Neural cell (in vitro differentiated cells): ENCODE measurements around the gene KASH5. TPM values are rescaled to one million over a fixed set of nuclear protein-coding genes. Genes with fewer than 3 reads are reported as not detected.
"Not testable (repeated sequence)": the region's sequence is repeated elsewhere in the genome, so short reads cannot be mapped to it uniquely, and the experiment has no call there.

Experiments used
- H2AFZ ChIP-seq: fragments of 200-600, 300-800 bp; sonication (generic), shearing (Covaris generic); 2 replicates; pipeline ENCODE4 v1.6.0; 2014; ENCODE audit warnings: low read depth, mild to moderate bottlenecking, antibody characterized with exemption, low read length, moderate library complexity
- H3F3A ChIP-seq: fragments of 200-600 bp; shearing (Covaris generic); 2 replicates; pipeline ENCODE4 v1.6.1; 2016; ENCODE audit warnings: mild to moderate bottlenecking, moderate library complexity, mixed read lengths, antibody characterized with exemption, low read length; ENCODE audit not compliant: insufficient read depth, poor library complexity, severe bottlenecking
- H3K27ac ChIP-seq: fragments of 200-600, 300-800 bp; sonication (generic), shearing (Covaris generic); 2 replicates; pipeline ENCODE4 v1.5.1; 2014; ENCODE audit warnings: mild to moderate bottlenecking, low read length, moderate library complexity
- H3K27me3 ChIP-seq: fragments of 300-800, 200-600 bp; sonication (generic), shearing (Covaris generic); 2 replicates; pipeline ENCODE4 v1.6.0; 2014; ENCODE audit warnings: mild to moderate bottlenecking, low read depth, low read length, moderate library complexity; ENCODE audit not compliant: insufficient read depth
- H3K36me3 ChIP-seq: fragments of 300-800, 200-600 bp; sonication (generic), shearing (Covaris generic); 2 replicates; pipeline ENCODE4 v1.5.1; 2014; ENCODE audit warnings: mild to moderate bottlenecking, antibody characterized with exemption, low read length, moderate library complexity; ENCODE audit not compliant: insufficient read depth
- H3K4me2 ChIP-seq: fragments of 300-800, 200-600 bp; sonication (generic), shearing (Covaris generic); 2 replicates; pipeline ENCODE4 v1.6.0; 2014; ENCODE audit warnings: mild to moderate bottlenecking, low read length
- H3K4me3 ChIP-seq: fragments of 300-800, 200-600 bp; sonication (generic), shearing (Covaris generic); 2 replicates; pipeline ENCODE4 v1.5.1; 2014; ENCODE audit warnings: mild to moderate bottlenecking, low read length, moderate library complexity
- H3K79me2 ChIP-seq: fragments of 200-600 bp; shearing (Covaris generic); replicated peaks from 2 replicates; pipeline ENCODE4 v1.6.0; 2014; ENCODE audit warnings: mild to moderate bottlenecking, low read length, moderate library complexity; ENCODE audit not compliant: insufficient read depth
- H3K9ac ChIP-seq: fragments of 300-800, 200-600 bp; sonication (generic), shearing (Covaris generic); 2 replicates; pipeline ENCODE4 v1.6.1; 2016; ENCODE audit warnings: mild to moderate bottlenecking, low read length, mixed read lengths
- H3K9me2 ChIP-seq: fragments of 200-600 bp; shearing (Covaris generic); 2 replicates; pipeline ENCODE4 v1.6.1; 2016; ENCODE audit warnings: mild to moderate bottlenecking, low read length, mixed read lengths; ENCODE audit not compliant: insufficient read depth
- H3K9me3 ChIP-seq: fragments of 200-600, 300-800 bp; sonication (generic), shearing (Covaris generic); 2 replicates; pipeline ENCODE4 v1.6.1; 2016; ENCODE audit warnings: mild to moderate bottlenecking, mixed run types, low read length, moderate library complexity, mixed read lengths
- H4K20me1 ChIP-seq: fragments of 200-600 bp; shearing (Covaris generic); 2 replicates; pipeline ENCODE4 v1.6.1; 2016; ENCODE audit warnings: mild to moderate bottlenecking, mixed run types; ENCODE audit not compliant: insufficient read depth
- EP300 ChIP-seq: fragments of 450-650 bp; conservative IDR thresholded peaks from 2 replicates; pipeline ENCODE4 v1.6.1; 2014; ENCODE audit warnings: antibody characterized with exemption, mild to moderate bottlenecking, moderate library complexity; ENCODE audit not compliant: poor library complexity, severe bottlenecking
- EZH2 ChIP-seq: fragments of 200-600, 300-800 bp; shearing (Covaris generic), sonication (generic); IDR thresholded peaks from 2 replicates; pipeline ENCODE4 v1.6.1; 2014; ENCODE audit warnings: antibody characterized with exemption, low read length, borderline replicate concordance, mild to moderate bottlenecking; ENCODE audit not compliant: insufficient read depth, poor library complexity, severe bottlenecking
- MXI1 ChIP-seq: fragments of 450-650 bp; conservative IDR thresholded peaks from 2 replicates; pipeline ENCODE4 v1.6.1; 2014; ENCODE audit warnings: antibody characterized with exemption, mild to moderate bottlenecking; ENCODE audit not compliant: poor library complexity, severe bottlenecking
- POLR2AphosphoS5 ChIP-seq: IDR thresholded peaks from 2 replicates; pipeline ENCODE4 v1.6.1; 2012
- RAD21 ChIP-seq: fragments of 450-650 bp; conservative IDR thresholded peaks from 2 replicates; pipeline ENCODE4 v1.6.1; 2014; ENCODE audit warnings: antibody characterized with exemption, mild to moderate bottlenecking, moderate library complexity
- SMC3 ChIP-seq: fragments of 450-650 bp; conservative IDR thresholded peaks from 2 replicates; pipeline ENCODE4 v1.6.1; 2014; ENCODE audit warnings: antibody characterized with exemption, mild to moderate bottlenecking, moderate library complexity; ENCODE audit not compliant: poor library complexity
- TAF1 ChIP-seq: IDR thresholded peaks from 2 replicates; pipeline ENCODE4 v1.6.1; 2012; ENCODE audit warnings: low read depth
- polyA plus RNA-seq: library from polyadenylated mRNA; depleted of rRNA; stranded (reverse); fragments of >200 nt; gene quantifications from 2 replicates; pipeline ENCODE4 v1.2.3, GENCODE V29; 2014
- TF ChIP-seq, protein P1 (sequence below): IDR thresholded peaks from 2 replicates; pipeline ENCODE4 v1.6.1; 2012; ENCODE audit warnings: borderline replicate concordance
- TF ChIP-seq, protein P2 (sequence below): fragments of 450-650 bp; IDR thresholded peaks from 2 replicates; pipeline ENCODE4 v1.5.1; 2014; ENCODE audit warnings: antibody characterized with exemption, mild to moderate bottlenecking, moderate library complexity; ENCODE audit not compliant: poor library complexity, severe bottlenecking

Gene KASH5
- polyA plus RNA-seq, 1 donor from 2014 or later, result 0.11 TPM

DNA sequence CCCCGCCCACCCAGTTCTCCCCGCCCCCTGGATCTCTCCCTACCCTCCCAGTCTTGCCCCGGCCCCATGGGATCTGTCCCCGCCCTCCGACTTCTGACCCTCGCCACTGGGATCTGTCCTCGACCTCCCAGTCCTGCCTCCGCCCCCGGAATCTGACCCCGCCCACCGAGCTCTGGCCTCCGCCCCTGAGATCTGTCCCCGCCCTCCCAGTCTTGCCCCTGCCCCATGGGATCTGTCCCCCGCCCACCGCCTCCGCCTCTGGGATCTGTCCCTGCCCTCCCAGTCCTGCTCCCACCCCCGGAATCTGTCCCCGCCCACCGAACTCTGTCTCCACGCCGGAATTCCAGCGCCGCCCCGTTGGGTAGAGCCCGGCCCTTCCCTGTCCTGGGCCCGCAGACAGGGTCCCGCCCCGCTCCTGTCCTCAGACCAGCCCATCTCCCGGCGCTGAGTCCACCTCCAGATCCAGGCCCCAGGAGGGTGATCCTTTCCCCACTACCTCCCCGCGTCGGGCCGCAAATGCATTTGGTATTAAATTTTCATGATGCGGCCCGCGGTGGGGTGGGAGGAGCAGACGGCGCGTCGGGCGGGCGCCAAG, 54.8 kb downstream of the KASH5 start:
- Histone ChIP-seq H3K36me3 (no peaks in the 10 kb centered on the region), H2AFZ (peak overlapping the region; percentile 40), H3K79me2 (no peaks in the 10 kb centered on the region), H3K27me3 (peaks cover 54% of the 10 kb centered on the region), H4K20me1 (no peaks in the 10 kb centered on the region), H3K4me2 (peak overlapping the region; percentile 23), H3K9me2 (no peaks in the 10 kb centered on the region), H3K4me3 (peak overlapping the region; percentile 77), H3K9me3 (no peaks in the 10 kb centered on the region), H3K27ac (no peak overlapping the region), H3F3A (no peaks in the 10 kb centered on the region), H3K9ac (peak overlapping the region; percentile 33)
- no peak for TF ChIP-seq RAD21

DNA sequence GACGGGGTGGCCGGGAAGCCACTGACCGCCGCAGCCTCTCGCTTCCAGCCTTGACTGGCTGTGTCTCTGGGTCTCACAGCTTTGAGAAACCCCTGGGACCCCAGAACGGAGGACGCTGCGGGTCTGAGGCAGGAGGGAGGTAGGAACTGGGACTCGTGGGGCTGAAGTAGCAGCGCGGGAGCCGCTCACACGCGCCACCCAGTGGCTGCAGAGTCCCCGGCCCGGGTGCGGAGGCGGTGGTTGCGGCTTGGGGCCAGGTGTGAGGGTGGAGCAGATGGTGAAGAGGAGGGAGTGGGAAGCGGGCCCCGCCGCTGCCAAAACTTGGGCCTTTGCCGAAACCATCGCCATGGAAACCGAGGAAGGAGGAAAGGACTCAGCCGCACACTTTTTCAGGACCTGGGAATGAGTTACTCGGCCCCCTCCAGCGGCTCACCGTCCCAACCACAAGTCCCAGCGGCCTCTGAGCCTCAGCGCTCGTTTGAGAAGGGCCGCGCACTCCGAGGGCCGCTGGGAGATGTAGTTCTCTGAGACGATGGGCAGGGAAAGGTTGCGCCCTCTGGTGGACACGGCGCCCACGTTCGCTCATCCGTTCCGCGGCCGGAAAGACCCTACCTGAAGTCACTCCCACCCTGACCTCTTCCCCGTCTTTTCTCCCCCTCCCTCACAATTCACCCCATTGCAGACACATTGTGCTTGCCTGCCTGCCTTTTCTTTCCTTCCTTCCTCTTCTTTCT, 55.5 kb downstream of the KASH5 start:
- Histone ChIP-seq H4K20me1 (no peaks in the 10 kb centered on the region), H3K9ac (peak overlapping the region; percentile 33), H3K27ac (no peak overlapping the region), H3K27me3 (peaks cover 47% of the 10 kb centered on the region), H2AFZ (peak overlapping the region; percentile 40), H3K9me3 (no peaks in the 10 kb centered on the region), H3K4me2 (peak overlapping the region; percentile 23), H3F3A (no peaks in the 10 kb centered on the region), H3K79me2 (no peaks in the 10 kb centered on the region), H3K4me3 (peak overlapping the region; percentile 77), H3K9me2 (no peaks in the 10 kb centered on the region), H3K36me3 (no peaks in the 10 kb centered on the region)
- TF ChIP-seq RAD21 (peak; percentile 89), EP300 (no peak), MXI1 (peak; percentile 81), SMC3 (peak; percentile 99), TAF1 (peak; percentile 61), EZH2 (no peak), POLR2AphosphoS5 (no peak)
- TF ChIP-seq, protein P1, sequence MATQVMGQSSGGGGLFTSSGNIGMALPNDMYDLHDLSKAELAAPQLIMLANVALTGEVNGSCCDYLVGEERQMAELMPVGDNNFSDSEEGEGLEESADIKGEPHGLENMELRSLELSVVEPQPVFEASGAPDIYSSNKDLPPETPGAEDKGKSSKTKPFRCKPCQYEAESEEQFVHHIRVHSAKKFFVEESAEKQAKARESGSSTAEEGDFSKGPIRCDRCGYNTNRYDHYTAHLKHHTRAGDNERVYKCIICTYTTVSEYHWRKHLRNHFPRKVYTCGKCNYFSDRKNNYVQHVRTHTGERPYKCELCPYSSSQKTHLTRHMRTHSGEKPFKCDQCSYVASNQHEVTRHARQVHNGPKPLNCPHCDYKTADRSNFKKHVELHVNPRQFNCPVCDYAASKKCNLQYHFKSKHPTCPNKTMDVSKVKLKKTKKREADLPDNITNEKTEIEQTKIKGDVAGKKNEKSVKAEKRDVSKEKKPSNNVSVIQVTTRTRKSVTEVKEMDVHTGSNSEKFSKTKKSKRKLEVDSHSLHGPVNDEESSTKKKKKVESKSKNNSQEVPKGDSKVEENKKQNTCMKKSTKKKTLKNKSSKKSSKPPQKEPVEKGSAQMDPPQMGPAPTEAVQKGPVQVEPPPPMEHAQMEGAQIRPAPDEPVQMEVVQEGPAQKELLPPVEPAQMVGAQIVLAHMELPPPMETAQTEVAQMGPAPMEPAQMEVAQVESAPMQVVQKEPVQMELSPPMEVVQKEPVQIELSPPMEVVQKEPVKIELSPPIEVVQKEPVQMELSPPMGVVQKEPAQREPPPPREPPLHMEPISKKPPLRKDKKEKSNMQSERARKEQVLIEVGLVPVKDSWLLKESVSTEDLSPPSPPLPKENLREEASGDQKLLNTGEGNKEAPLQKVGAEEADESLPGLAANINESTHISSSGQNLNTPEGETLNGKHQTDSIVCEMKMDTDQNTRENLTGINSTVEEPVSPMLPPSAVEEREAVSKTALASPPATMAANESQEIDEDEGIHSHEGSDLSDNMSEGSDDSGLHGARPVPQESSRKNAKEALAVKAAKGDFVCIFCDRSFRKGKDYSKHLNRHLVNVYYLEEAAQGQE, result peak; percentile 38
- TF ChIP-seq, protein P2, sequence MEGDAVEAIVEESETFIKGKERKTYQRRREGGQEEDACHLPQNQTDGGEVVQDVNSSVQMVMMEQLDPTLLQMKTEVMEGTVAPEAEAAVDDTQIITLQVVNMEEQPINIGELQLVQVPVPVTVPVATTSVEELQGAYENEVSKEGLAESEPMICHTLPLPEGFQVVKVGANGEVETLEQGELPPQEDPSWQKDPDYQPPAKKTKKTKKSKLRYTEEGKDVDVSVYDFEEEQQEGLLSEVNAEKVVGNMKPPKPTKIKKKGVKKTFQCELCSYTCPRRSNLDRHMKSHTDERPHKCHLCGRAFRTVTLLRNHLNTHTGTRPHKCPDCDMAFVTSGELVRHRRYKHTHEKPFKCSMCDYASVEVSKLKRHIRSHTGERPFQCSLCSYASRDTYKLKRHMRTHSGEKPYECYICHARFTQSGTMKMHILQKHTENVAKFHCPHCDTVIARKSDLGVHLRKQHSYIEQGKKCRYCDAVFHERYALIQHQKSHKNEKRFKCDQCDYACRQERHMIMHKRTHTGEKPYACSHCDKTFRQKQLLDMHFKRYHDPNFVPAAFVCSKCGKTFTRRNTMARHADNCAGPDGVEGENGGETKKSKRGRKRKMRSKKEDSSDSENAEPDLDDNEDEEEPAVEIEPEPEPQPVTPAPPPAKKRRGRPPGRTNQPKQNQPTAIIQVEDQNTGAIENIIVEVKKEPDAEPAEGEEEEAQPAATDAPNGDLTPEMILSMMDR, result peak; percentile 100

DNA sequence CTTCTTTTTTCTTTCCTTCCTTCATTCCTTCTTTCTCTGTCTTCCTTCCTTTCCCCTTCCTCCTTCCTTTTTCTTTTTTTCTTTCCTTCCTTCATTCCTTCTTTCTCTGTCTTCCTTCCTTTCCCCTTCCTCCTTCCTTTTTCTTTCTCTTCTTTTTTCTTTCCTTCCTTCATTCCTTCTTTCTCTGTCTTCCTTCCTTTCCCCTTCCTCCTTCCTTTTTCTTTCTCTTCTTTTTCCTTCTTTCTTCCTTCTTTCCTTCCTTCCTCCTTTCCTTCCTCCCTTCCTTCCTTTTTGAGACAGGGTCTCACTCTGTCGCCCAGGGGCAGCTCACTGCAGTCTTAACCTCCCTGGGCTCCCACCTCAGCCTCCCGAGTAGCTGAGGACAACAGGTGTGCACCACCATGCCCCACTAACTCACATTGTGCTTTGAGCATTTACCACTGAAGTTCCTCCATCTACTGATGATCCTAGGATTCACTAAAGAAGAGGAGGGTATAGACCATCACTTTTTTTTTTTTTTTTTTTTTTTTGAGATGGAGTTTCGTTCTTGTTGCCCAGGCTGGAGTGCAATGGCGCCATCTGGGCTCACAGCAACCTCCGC, 56.2 kb downstream of the KASH5 start:
- peaks cover 40% of the 10 kb centered on the region for H3K27me3 ChIP-seq

More for the DNA sequence above, 56.2 kb downstream of the KASH5 start:
- not testable (repeated sequence) for H2AFZ ChIP-seq, H3K9ac ChIP-seq, H3K27ac ChIP-seq, H3K36me3 ChIP-seq, H3K9me2 ChIP-seq, H4K20me1 ChIP-seq, H3K4me2 ChIP-seq, H3K9me3 ChIP-seq, H3F3A ChIP-seq, H3K4me3 ChIP-seq, H3K79me2 ChIP-seq
